Liver (tissue), 3 donors: Measurements from ENCODE around the gene VPS37D.
"Not testable (repeated sequence)": the region's sequence is repeated elsewhere in the genome, so short reads cannot be mapped to it uniquely, and the experiment has no call there.

Experiments used
- ATF3 ChIP-seq: IDR thresholded peaks from 2 replicates; pipeline ENCODE4 v1.6.1; 2016; ENCODE audit warnings: antibody characterized with exemption
- CTCF ChIP-seq: fragments of 150-350 bp; IDR thresholded peaks from 2 replicates; pipeline ENCODE4 v1.5.1; 2017; ENCODE audit warnings: improper control_type of control experiment, low read depth, low read length; ENCODE audit not compliant: missing input control
- donor health status: healthy.
- donor health status: healthy.

DNA sequence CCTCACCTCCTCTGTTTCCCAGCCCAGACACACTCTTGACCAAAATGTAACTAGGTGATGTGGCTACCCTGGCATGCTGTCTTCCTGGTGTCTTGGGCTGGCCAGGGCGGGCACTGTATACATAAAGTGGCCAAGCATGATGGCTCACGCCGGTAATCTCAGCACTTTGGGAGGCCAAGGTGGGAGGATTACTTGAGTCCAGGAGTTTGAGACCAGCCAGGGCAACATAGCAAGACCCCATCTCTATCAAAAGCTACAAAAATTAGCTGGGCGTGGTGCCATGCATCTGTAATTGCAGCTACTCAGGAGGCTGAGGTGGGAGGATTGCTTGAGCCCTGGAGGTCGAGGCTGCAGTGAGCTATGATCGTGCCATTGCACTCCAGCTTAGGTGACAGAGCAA lies 45.7 kb downstream of the VPS37D start:
- TF ChIP-seq CTCF, ATF3: not testable (repeated sequence)
